NAMALWA (cell line): ENCODE measurements around the gene EFCAB13.
"Not testable (repeated sequence)": the region's sequence is repeated elsewhere in the genome, so short reads cannot be mapped to it uniquely, and the experiment has no call there.

ENCODE experiments used
- DNase-seq: peaks from one replicate; pipeline ENCODE4 v3.0.0-alpha.2; 2015; ENCODE audit warnings: low spot score

The EFCAB13 gene

GRCh38 chr17:47332287-47332686 is 8.5 kb downstream of the EFCAB13 start:
- DNase-seq, result no peak

GRCh38 chr17:47335101-47335936 is 11.6 kb downstream of the EFCAB13 start:
- DNase-seq, result no peak

- no peak for DNase-seq
Measured at GRCh38 chr17:47338026-47338425, 14.3 kb downstream of the EFCAB13 start.

GRCh38 chr17:47352848-47353247 is 29.1 kb downstream of the EFCAB13 start:
- no peak for DNase-seq

- DNase-seq, result no peak
Measured at GRCh38 chr17:47358652-47359051, 34.9 kb downstream of the EFCAB13 start.

GRCh38 chr17:47363171-47363570 is 39.4 kb downstream of the EFCAB13 start:
- DNase-seq, result no peak

GRCh38 chr17:47367257-47367656 is 43.5 kb downstream of the EFCAB13 start:
- DNase-seq, result no peak

GRCh38 chr17:47368262-47368661 is 44.5 kb downstream of the EFCAB13 start:
- no peak for DNase-seq

- not testable (repeated sequence) for DNase-seq
Measured at GRCh38 chr17:47370899-47371298, 47.1 kb downstream of the EFCAB13 start.

- no peak for DNase-seq
Measured at GRCh38 chr17:47373002-47373401, 49.2 kb downstream of the EFCAB13 start.

GRCh38 chr17:47376247-47376646 is 52.5 kb downstream of the EFCAB13 start:
- no peak for DNase-seq

GRCh38 chr17:47388825-47389224 is 65.1 kb downstream of the EFCAB13 start:
- no peak for DNase-seq

- not testable (repeated sequence) for DNase-seq
Measured at GRCh38 chr17:47397532-47398128, 73.9 kb downstream of the EFCAB13 start.

- DNase-seq, result no peak
Measured at GRCh38 chr17:47400333-47400732, 76.6 kb downstream of the EFCAB13 start.

GRCh38 chr17:47401100-47401499 is 77.3 kb downstream of the EFCAB13 start:
- no peak for DNase-seq

GRCh38 chr17:47404006-47404405 is 80.3 kb downstream of the EFCAB13 start:
- peak; percentile 7 for DNase-seq

GRCh38 chr17:47404875-47405274 is 81.1 kb downstream of the EFCAB13 start:
- no peak for DNase-seq

GRCh38 chr17:47413872-47414271 is 90.1 kb downstream of the EFCAB13 start:
- DNase-seq, result no peak

- DNase-seq, result no peak
Measured at GRCh38 chr17:47414612-47415011, 90.9 kb downstream of the EFCAB13 start.

- DNase-seq, result no peak
Measured at GRCh38 chr17:47423406-47424295, 99.9 kb downstream of the EFCAB13 start.

- not testable (repeated sequence) for DNase-seq
Measured at GRCh38 chr17:47425233-47425632, 101.5 kb downstream of the EFCAB13 start.

- DNase-seq, result not testable (repeated sequence)
Measured at GRCh38 chr17:47425887-47426635, 102.3 kb downstream of the EFCAB13 start.
